IMR-90 (cell line): ENCODE results near the gene ZDHHC18. TPM values are rescaled to one million over a fixed set of nuclear protein-coding genes. Genes with fewer than 3 reads are reported as not detected.

ENCODE experiments used
- ATAC-seq: fragments of 200-7000 bp; cut with Tn5 transposase; 2 replicates; pipeline ENCODE4 v1.9.1; 2020; ENCODE audit warnings: low read depth, mild to moderate bottlenecking, moderate library complexity
- BruUV-seq: library from RNA; stranded (reverse); fragments of 400-500 nt; replicated peaks from 2 replicates; lab custom pipeline; 2021; lab: Mats Ljungman, UMichigan
- CTCF ChIA-PET: fragments of 300-600 bp; formaldehyde crosslinking; extraction: SDS; loops from one replicate; lab custom pipeline; 2021; ENCODE audit warnings: antibody characterized with exemption; lab: Yijun Ruan, JAX
- POLR2A ChIA-PET: fragments of 300-600 bp; sonication (Branson Sonifier 250); formaldehyde crosslinking; loops from one replicate; lab custom pipeline; 2022; ENCODE audit warnings: antibody characterized with exemption; ENCODE audit not compliant: unreplicated experiment; lab: Charles Lee
- DNase-seq: peaks from one replicate; pipeline ENCODE4 v3.0.0; 2013
- H2AFZ ChIP-seq: replicated peaks from 2 replicates; pipeline ENCODE3; 2013; ENCODE audit warnings: low read length, mild to moderate bottlenecking; ENCODE audit not compliant: poor library complexity
- H2AK5ac ChIP-seq: 2 replicates; pipeline ENCODE4 v1.6.1; 2013; ENCODE audit warnings: low read depth, low read length, inconsistent platforms
- H2AK9ac ChIP-seq: replicated peaks from 2 replicates; pipeline ENCODE3; 2013; ENCODE audit warnings: mild to moderate bottlenecking, low read depth, low read length, moderate library complexity; ENCODE audit not compliant: poor library complexity
- H2BK120ac ChIP-seq: 2 replicates; pipeline ENCODE4 v1.6.1; 2013; ENCODE audit warnings: low read depth, low read length, inconsistent platforms
- H2BK15ac ChIP-seq: 3 replicates; pipeline ENCODE4 v1.6.1; 2013; ENCODE audit warnings: low read depth, low read length, inconsistent platforms
- H2BK20ac ChIP-seq: 2 replicates; pipeline ENCODE4 v1.6.1; 2013; ENCODE audit warnings: low read depth, mild to moderate bottlenecking, inconsistent platforms, low read length, moderate library complexity
- H2BK5ac ChIP-seq: 2 replicates; pipeline ENCODE4 v1.6.1; 2013; ENCODE audit warnings: mild to moderate bottlenecking, low read depth, low read length, inconsistent platforms; ENCODE audit not compliant: poor library complexity, severe bottlenecking
- H3K14ac ChIP-seq: replicated peaks from 2 replicates; pipeline ENCODE4 v1.6.1; 2013; ENCODE audit warnings: low read depth, low read length, inconsistent platforms
- H3K18ac ChIP-seq: 2 replicates; pipeline ENCODE4 v1.6.1; 2013; ENCODE audit warnings: low read depth, low read length, control low read depth
- H3K23ac ChIP-seq: 2 replicates; pipeline ENCODE4 v1.6.1; 2013; ENCODE audit warnings: low read depth, low read length, inconsistent platforms
- H3K27ac ChIP-seq: 2 replicates; pipeline ENCODE4 v1.5.1; 2013; ENCODE audit warnings: mild to moderate bottlenecking, control low read depth, low read length; ENCODE audit not compliant: insufficient read depth
- H3K27me3 ChIP-seq: 2 replicates; pipeline ENCODE4 v1.6.1; 2013; ENCODE audit warnings: low read length; ENCODE audit not compliant: control insufficient read depth, insufficient read depth
- H3K36me3 ChIP-seq: 2 replicates; pipeline ENCODE4 v1.6.1; 2013; ENCODE audit warnings: low read length, mixed read lengths; ENCODE audit not compliant: control insufficient read depth, insufficient read depth
- H3K4ac ChIP-seq: 2 replicates; pipeline ENCODE4 v1.6.1; 2013; ENCODE audit warnings: low read depth, low read length, inconsistent platforms
- H3K4me1 ChIP-seq: 2 replicates; pipeline ENCODE4 v1.6.1; 2013; ENCODE audit warnings: low read length, mixed read lengths; ENCODE audit not compliant: control insufficient read depth, insufficient read depth
- H3K4me2 ChIP-seq: 2 replicates; pipeline ENCODE4 v1.6.1; 2013; ENCODE audit warnings: low read depth, mild to moderate bottlenecking, control low read depth, low read length, moderate library complexity
- H3K4me3 ChIP-seq: 2 replicates; pipeline ENCODE4 v1.5.1; 2013; ENCODE audit warnings: low read depth, mild to moderate bottlenecking, control low read depth, low read length, moderate library complexity; ENCODE audit not compliant: insufficient read depth
- H3K56ac ChIP-seq: 2 replicates; pipeline ENCODE4 v1.6.1; 2013; ENCODE audit warnings: low read length, inconsistent platforms; ENCODE audit not compliant: insufficient read depth; ENCODE audit errors: extremely low read depth
- H3K79me1 ChIP-seq, 2 experiments: 2 replicates each; pipeline ENCODE4 v1.6.1; 2013; ENCODE audit warnings: low read length in 2 of 2, inconsistent platforms in 1 of 2, low read depth in 1 of 2
- H3K9ac ChIP-seq: 2 replicates; pipeline ENCODE4 v1.6.1; 2013; ENCODE audit warnings: low read depth, low read length, control low read depth
- H3K9me1 ChIP-seq: 2 replicates; pipeline ENCODE4 v1.6.1; 2013; ENCODE audit warnings: low read length, inconsistent platforms; ENCODE audit not compliant: insufficient read depth
- H3K9me3 ChIP-seq: 2 replicates; pipeline ENCODE4 v1.6.1; 2013; ENCODE audit warnings: low read length; ENCODE audit not compliant: control insufficient read depth, insufficient read depth
- H4K20me1 ChIP-seq: 2 replicates; pipeline ENCODE4 v1.6.1; 2013; ENCODE audit warnings: low read length, inconsistent platforms; ENCODE audit not compliant: insufficient read depth
- H4K5ac ChIP-seq: 2 replicates; pipeline ENCODE4 v1.6.1; 2013; ENCODE audit warnings: mild to moderate bottlenecking, low read depth, low read length, control low read depth
- H4K8ac ChIP-seq, 2 experiments: 2 replicates each; pipeline ENCODE4 v1.6.1; 2013; ENCODE audit warnings: low read depth in 2 of 2, low read length in 2 of 2, control low read depth in 1 of 2, inconsistent platforms in 1 of 2
- H4K91ac ChIP-seq: 2 replicates; pipeline ENCODE4 v1.6.1; 2013; ENCODE audit warnings: low read depth, low read length, inconsistent platforms; ENCODE audit not compliant: insufficient read depth
- CEBPB ChIP-seq: IDR thresholded peaks from 2 replicates; pipeline ENCODE4 v1.6.1; 2012; ENCODE audit warnings: low read depth, low read length, improper control_type of control experiment
- CHD1 ChIP-seq: IDR thresholded peaks from 2 replicates; pipeline ENCODE4 v1.6.1; 2012; ENCODE audit warnings: low read depth, low read length, improper control_type of control experiment
- ELK1 ChIP-seq: fragments of 150-350 bp; IDR thresholded peaks from 2 replicates; pipeline ENCODE4 v1.6.1; 2016; ENCODE audit warnings: low read depth, mild to moderate bottlenecking, low read length, moderate library complexity, borderline replicate concordance
- MAFK ChIP-seq: IDR thresholded peaks from 2 replicates; pipeline ENCODE4 v1.6.1; 2012; ENCODE audit warnings: low read depth, low read length, improper control_type of control experiment
- MAZ ChIP-seq: IDR thresholded peaks from 2 replicates; pipeline ENCODE4 v1.6.1; 2012; ENCODE audit warnings: low read depth, mild to moderate bottlenecking, low read length, improper control_type of control experiment, moderate library complexity, borderline replicate concordance
- MXI1 ChIP-seq: IDR thresholded peaks from 2 replicates; pipeline ENCODE4 v1.6.1; 2012; ENCODE audit warnings: low read depth, mild to moderate bottlenecking, low read length, moderate library complexity, borderline replicate concordance
- POLR2A ChIP-seq: IDR thresholded peaks from 2 replicates; pipeline ENCODE4 v1.6.1; 2012; ENCODE audit warnings: mild to moderate bottlenecking, low read depth, low read length
- USF2 ChIP-seq: fragments of 150-350 bp; IDR thresholded peaks from 2 replicates; pipeline ENCODE4 v1.6.1; 2017; ENCODE audit warnings: mild to moderate bottlenecking, antibody characterized with exemption, low read length, low read depth
- whole genome bisulfite sequencing, 2 experiments: methylation state at CpG; one replicate each; pipeline versions ENCODE4 v1.1.5 to v1.1.7; 2013; ENCODE audit warnings: missing lambda C conversion rate in 2 of 2; ENCODE audit not compliant: insufficient read length in 1 of 2; ENCODE audit errors: extremely low coverage in 2 of 2; 5-methylcytosine and 5-hydroxymethylcytosine counted together
- dilution Hi-C: fragments of 300-500 bp; cut with HindIII; formaldehyde crosslinking; loops from one replicate; pipeline ENCODE4 v1.14.3; 2018; ENCODE audit warnings: low sequenced_read_pairs; ENCODE audit not compliant: unreplicated experiment
- in situ Hi-C: fragments of 300-500 bp; cut with MboI; formaldehyde crosslinking; loops from 3 replicates; pipeline ENCODE4 v1.14.3; 2019; ENCODE audit warnings: low sequenced_read_pairs, inconsistent platforms, mixed read lengths
- intact Hi-C: fragments of 100-400 bp; cut with micrococcal nuclease; formaldehyde crosslinking; loops from 2 replicates; pipeline ENCODE4 v1.10.0; 2022
- polyA plus RNA-seq, 3 experiments: library from polyadenylated mRNA; depleted of rRNA; stranded (reverse); fragments of >200 nt; gene quantifications; 2 replicates each; pipeline ENCODE4 v1.2.3, GENCODE V29; 2012; ENCODE audit warnings: low replicate concordance in 1 of 3
- total RNA-seq: library from RNA; depleted of rRNA; stranded (reverse); fragments of >200 nt; gene quantifications from 2 replicates; pipeline ENCODE4 v1.2.3, GENCODE V29; 2012

Gene ZDHHC18
- total and polyA plus RNA-seq, 2 of the 4 experiments (the other 2 are of a cell fraction), result 12.5 to 37.0 TPM

- ATAC-seq, result peak; percentile 47
Measured at GRCh38 chr1:26786437-26787380, 39.8 kb upstream of the ZDHHC18 start.

More at GRCh38 chr1:26786437-26787380, 39.8 kb upstream of the ZDHHC18 start:
- BruUV-seq, result no TSS peak
- H2AK9ac ChIP-seq, result peak overlapping the region; percentile 99
- no peaks in the 10 kb centered on the region for H3K9me3 ChIP-seq
- no peaks in the 10 kb centered on the region for H3K27me3 ChIP-seq
- H4K20me1 ChIP-seq, result peaks cover 12% of the 10 kb centered on the region; the same call in 1 of the 2 replicates
- H4K5ac ChIP-seq, result peak overlapping the region; percentile 97
- WGBS, 2 experiments, result 60% methylated on average over 1 of the region's 12 CpGs; no CpG with 5 or more reads in 1 of the 2 experiments
- H3K4me3 ChIP-seq, result peak overlapping the region; percentile 72
- ChIA-PET POLR2A (interaction anchor here (1.0 to 1.4 kb wide), 2 partner anchors 88 to 89 kb away, joined by 4 to 5 read pairs; no protein-coding TSS in a partner anchor), CTCF (interaction anchor here (1.0 to 4.7 kb wide), 2 partner anchors 184 to 185 kb away, joined by 4 to 20 read pairs; no protein-coding TSS in a partner anchor)
- H2BK15ac ChIP-seq, result peak overlapping the region; percentile 86
- peak overlapping the region; percentile 93 for H2BK120ac ChIP-seq
- TF ChIP-seq MXI1 (no peak), MAFK (no peak), ELK1 (no peak), POLR2A (peak; percentile 52), USF2 (no peak), MAZ (peak; percentile 44; the same call in 1 of the 2 replicates), CEBPB (peak; percentile 8; the same call in 1 of the 2 replicates), CHD1 (no peak)
- H2AFZ ChIP-seq, result peak overlapping the region; percentile 99
- peak overlapping the region; percentile 97 for H3K18ac ChIP-seq
- peak overlapping the region; percentile 97 for H3K4ac ChIP-seq
- peak overlapping the region; percentile 99 for H3K56ac ChIP-seq
- H3K4me2 ChIP-seq, result peak overlapping the region; percentile 86
- in situ Hi-C loops (loop anchor here (5.0 kb wide), 1 partner anchor 94 kb away; no protein-coding TSS in a partner anchor), dilution Hi-C loops (loop anchor here (25.0 kb wide), 1 partner anchor 199 kb away; no protein-coding TSS in a partner anchor), intact Hi-C loops (loop anchor here (1.0 kb wide), 1 partner anchor 14 kb away; no protein-coding TSS in a partner anchor)
- peak overlapping the region; percentile 97 for H3K23ac ChIP-seq
- no peaks in the 10 kb centered on the region; the same call in 1 of the 2 replicates for H3K36me3 ChIP-seq
- H4K8ac ChIP-seq, result peak overlapping the region; percentile 96 to 99
- DNase-seq, result peak; percentile 86
- peak overlapping the region; percentile 96 for H2BK5ac ChIP-seq
- peak overlapping the region; percentile 95 for H3K27ac ChIP-seq
- peak overlapping the region; percentile 100 for H4K91ac ChIP-seq
- H2BK20ac ChIP-seq, result peak overlapping the region; percentile 77
- H3K9me1 ChIP-seq, result peaks cover 18% of the 10 kb centered on the region
- peaks cover 35% of the 10 kb centered on the region for H3K4me1 ChIP-seq
- H3K9ac ChIP-seq, result peak overlapping the region; percentile 93
- peaks cover 38 to 68% of the 10 kb centered on the region in 2 experiments for H3K79me1 ChIP-seq
- peak overlapping the region; percentile 92 for H2AK5ac ChIP-seq
- peak overlapping the region; percentile 100 for H3K14ac ChIP-seq
